ENCODE data around the gene BST1. TPM values are rescaled to one million over a fixed set of nuclear protein-coding genes. Genes with fewer than 3 reads are reported as not detected.

The BST1 gene
- total and polyA plus RNA-seq, 2 of the 8 experiments (the other 6 are each of a cell fraction or from before 2014, with no cell fraction given), result 0.52 to 0.54 TPM

DNA sequence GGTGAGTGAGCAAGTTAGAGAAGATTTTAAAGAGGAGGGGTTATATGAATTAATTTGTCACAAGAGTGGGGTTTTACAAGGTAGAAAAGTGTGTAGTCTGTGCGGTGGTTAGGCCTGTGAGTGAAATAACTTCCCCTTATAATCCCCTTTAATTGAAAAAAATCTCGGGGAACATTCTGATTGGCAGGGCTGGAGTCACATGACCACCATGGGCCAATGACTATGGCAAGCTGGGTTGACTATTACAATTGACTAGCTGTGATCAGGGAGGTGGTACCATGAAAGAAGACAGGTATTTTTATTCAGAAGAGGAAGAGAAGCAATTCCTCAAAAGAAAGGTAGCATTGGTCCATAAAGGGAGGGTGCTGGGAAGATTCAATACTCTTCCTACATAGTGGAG lies 48.3 kb downstream of the BST1 start (continued):
- TF ChIP-seq, protein P1, sequence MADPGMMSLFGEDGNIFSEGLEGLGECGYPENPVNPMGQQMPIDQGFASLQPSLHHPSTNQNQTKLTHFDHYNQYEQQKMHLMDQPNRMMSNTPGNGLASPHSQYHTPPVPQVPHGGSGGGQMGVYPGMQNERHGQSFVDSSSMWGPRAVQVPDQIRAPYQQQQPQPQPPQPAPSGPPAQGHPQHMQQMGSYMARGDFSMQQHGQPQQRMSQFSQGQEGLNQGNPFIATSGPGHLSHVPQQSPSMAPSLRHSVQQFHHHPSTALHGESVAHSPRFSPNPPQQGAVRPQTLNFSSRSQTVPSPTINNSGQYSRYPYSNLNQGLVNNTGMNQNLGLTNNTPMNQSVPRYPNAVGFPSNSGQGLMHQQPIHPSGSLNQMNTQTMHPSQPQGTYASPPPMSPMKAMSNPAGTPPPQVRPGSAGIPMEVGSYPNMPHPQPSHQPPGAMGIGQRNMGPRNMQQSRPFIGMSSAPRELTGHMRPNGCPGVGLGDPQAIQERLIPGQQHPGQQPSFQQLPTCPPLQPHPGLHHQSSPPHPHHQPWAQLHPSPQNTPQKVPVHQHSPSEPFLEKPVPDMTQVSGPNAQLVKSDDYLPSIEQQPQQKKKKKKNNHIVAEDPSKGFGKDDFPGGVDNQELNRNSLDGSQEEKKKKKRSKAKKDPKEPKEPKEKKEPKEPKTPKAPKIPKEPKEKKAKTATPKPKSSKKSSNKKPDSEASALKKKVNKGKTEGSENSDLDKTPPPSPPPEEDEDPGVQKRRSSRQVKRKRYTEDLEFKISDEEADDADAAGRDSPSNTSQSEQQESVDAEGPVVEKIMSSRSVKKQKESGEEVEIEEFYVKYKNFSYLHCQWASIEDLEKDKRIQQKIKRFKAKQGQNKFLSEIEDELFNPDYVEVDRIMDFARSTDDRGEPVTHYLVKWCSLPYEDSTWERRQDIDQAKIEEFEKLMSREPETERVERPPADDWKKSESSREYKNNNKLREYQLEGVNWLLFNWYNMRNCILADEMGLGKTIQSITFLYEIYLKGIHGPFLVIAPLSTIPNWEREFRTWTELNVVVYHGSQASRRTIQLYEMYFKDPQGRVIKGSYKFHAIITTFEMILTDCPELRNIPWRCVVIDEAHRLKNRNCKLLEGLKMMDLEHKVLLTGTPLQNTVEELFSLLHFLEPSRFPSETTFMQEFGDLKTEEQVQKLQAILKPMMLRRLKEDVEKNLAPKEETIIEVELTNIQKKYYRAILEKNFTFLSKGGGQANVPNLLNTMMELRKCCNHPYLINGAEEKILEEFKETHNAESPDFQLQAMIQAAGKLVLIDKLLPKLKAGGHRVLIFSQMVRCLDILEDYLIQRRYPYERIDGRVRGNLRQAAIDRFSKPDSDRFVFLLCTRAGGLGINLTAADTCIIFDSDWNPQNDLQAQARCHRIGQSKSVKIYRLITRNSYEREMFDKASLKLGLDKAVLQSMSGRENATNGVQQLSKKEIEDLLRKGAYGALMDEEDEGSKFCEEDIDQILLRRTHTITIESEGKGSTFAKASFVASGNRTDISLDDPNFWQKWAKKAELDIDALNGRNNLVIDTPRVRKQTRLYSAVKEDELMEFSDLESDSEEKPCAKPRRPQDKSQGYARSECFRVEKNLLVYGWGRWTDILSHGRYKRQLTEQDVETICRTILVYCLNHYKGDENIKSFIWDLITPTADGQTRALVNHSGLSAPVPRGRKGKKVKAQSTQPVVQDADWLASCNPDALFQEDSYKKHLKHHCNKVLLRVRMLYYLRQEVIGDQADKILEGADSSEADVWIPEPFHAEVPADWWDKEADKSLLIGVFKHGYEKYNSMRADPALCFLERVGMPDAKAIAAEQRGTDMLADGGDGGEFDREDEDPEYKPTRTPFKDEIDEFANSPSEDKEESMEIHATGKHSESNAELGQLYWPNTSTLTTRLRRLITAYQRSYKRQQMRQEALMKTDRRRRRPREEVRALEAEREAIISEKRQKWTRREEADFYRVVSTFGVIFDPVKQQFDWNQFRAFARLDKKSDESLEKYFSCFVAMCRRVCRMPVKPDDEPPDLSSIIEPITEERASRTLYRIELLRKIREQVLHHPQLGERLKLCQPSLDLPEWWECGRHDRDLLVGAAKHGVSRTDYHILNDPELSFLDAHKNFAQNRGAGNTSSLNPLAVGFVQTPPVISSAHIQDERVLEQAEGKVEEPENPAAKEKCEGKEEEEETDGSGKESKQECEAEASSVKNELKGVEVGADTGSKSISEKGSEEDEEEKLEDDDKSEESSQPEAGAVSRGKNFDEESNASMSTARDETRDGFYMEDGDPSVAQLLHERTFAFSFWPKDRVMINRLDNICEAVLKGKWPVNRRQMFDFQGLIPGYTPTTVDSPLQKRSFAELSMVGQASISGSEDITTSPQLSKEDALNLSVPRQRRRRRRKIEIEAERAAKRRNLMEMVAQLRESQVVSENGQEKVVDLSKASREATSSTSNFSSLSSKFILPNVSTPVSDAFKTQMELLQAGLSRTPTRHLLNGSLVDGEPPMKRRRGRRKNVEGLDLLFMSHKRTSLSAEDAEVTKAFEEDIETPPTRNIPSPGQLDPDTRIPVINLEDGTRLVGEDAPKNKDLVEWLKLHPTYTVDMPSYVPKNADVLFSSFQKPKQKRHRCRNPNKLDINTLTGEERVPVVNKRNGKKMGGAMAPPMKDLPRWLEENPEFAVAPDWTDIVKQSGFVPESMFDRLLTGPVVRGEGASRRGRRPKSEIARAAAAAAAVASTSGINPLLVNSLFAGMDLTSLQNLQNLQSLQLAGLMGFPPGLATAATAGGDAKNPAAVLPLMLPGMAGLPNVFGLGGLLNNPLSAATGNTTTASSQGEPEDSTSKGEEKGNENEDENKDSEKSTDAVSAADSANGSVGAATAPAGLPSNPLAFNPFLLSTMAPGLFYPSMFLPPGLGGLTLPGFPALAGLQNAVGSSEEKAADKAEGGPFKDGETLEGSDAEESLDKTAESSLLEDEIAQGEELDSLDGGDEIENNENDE (IDR thresholded peaks at IDR 0.05; ENCODE audit: insufficient replicate concordance, low read length), result no peak
- no peak for TF ChIP-seq RNF2 (IDR thresholded peaks at IDR 0.05; ENCODE audit: borderline replicate concordance, low read depth, low read length, missing control alignments, poor library complexity, severe bottlenecking)
- TF ChIP-seq RFX5 (IDR thresholded peaks at IDR 0.05; ENCODE audit: borderline replicate concordance, low read depth, low read length), result no peak
- TF ChIP-seq CREB1 (IDR thresholded peaks at IDR 0.05), result no peak
- TF ChIP-seq YY1 (IDR thresholded peaks at IDR 0.05; ENCODE audit: low read depth, low read length), result no peak
- no peak for TF ChIP-seq SRF (IDR thresholded peaks at IDR 0.05; ENCODE audit: low read depth, low read length)
- no peak for TF ChIP-seq KDM1A (IDR thresholded peaks at IDR 0.05; ENCODE audit: borderline replicate concordance, low read length)
- no peak for TF ChIP-seq CHD1 (IDR thresholded peaks at IDR 0.05; ENCODE audit: low read depth, low read length)
- no peak for TF ChIP-seq EZH2 (IDR thresholded peaks at IDR 0.05; ENCODE audit: low read depth, low read length, severe bottlenecking)
